Neural progenitor cell (in vitro differentiated cells): ENCODE data around the gene SNX21.
A peak's percentile ranks its signal among the peaks of the same experiment; 100 is the strongest.

ENCODE experiments used
- CTCF ChIP-seq: fragments of 200-600 bp; sonication (generic); IDR thresholded peaks from 2 replicates; pipeline ENCODE4 v1.5.1; 2017; ENCODE audit warnings: antibody characterized with exemption, mild to moderate bottlenecking
- EZH2 ChIP-seq: fragments of 200-600 bp; sonication (generic); IDR thresholded peaks from 2 replicates; pipeline ENCODE4 v1.6.1; 2017; ENCODE audit warnings: antibody characterized with exemption, mild to moderate bottlenecking, moderate library complexity
- EZH2phosphoT487 ChIP-seq: fragments of 200-600 bp; sonication (generic); IDR thresholded peaks from 2 replicates; pipeline ENCODE4 v1.6.1; 2017; ENCODE audit warnings: antibody characterized with exemption

DNA sequence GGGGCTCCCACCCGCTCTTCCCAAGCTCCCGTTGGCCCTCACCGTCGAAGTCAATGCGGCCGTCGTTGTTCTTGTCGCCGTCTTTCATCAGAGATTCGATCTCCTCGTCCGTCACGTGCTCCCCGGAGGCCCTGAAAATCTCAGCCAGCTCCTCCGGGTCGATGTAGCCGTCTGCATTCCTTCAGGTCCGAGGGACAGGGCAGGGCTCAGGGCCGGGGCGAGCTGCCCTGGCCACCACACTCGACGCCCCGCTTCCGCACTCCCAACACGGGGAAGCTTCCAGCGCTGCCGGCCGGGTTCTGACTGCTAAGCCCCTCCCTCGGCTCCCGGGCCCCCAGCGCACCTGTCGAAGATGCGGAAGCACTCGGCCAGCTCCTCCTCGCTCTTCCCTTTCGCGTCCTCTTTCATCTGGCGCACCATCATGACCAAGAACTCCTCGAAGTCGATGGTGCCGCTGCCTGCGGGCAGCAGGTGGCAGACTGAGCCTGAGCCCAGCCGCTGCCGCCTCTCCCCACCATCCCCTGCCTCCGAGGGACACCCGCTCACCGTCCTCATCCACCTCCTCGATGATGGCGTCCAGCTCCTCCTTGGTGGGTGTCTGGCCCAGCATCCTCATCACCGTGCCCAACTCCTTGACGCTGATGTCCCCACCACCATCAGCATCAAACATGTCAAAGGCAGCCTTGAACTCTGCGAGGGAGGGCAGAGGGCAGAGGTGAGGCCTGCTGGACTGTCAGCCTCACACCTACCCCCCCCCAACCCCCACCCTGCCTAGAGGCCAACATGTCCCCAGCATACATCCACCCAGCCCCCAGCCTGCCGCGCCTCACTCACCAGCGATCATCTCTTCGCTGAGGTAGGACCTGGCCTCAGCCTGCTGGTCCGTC lies 9.4 kb upstream of the SNX21 start:
- peak; percentile 52 for TF ChIP-seq CTCF
- no peak for TF ChIP-seq EZH2
- no peak for TF ChIP-seq EZH2phosphoT487
